Measurements from ENCODE around the gene GUK1.

Gene GUK1

GRCh38 chr1:228139931-228140723, at the start of gene GUK1:
Gene GUK1, plus strand, starts transcription at chr1:228140279. Its CDS starts 24 bp downstream, at chr1:228140303.
- peak; percentile 99 for DNase-seq (ENCODE audit: low read depth, low spot score)
- H3K27ac ChIP-seq = peak within 1 kb of the TSS; percentile 91

- no peak for DNase-seq (ENCODE audit: low read depth, low spot score)
- peak overlapping the region; percentile 89 for H3K27ac ChIP-seq
Measured at GRCh38 chr1:228090613-228091081, 49.4 kb upstream of the GUK1 start.

- H3K27ac ChIP-seq = peak overlapping the region; percentile 89
- DNase-seq (ENCODE audit: low read depth, low spot score) = no peak
Measured at GRCh38 chr1:228091084-228091483, 49.0 kb upstream of the GUK1 start.

GRCh38 chr1:228092342-228093049, 47.6 kb upstream of the GUK1 start:
- peak overlapping the region; percentile 39 for H3K27ac ChIP-seq
- no peak for DNase-seq (ENCODE audit: low read depth, low spot score)

- no peak for DNase-seq (ENCODE audit: low read depth, low spot score)
- peak overlapping the region; percentile 39 for H3K27ac ChIP-seq
Measured at GRCh38 chr1:228093050-228093906, 46.8 kb upstream of the GUK1 start.

GRCh38 chr1:228094432-228095016, 45.6 kb upstream of the GUK1 start:
- H3K27ac ChIP-seq = no peak overlapping the region

GRCh38 chr1:228095161-228095560, 44.9 kb upstream of the GUK1 start:
- H3K27ac ChIP-seq = peak overlapping the region; percentile 10
- DNase-seq (ENCODE audit: low read depth, low spot score) = no peak

More at GRCh38 chr1:228094432-228095016, 45.6 kb upstream of the GUK1 start:
- DNase-seq (ENCODE audit: low read depth, low spot score) = no peak

GRCh38 chr1:228095938-228096337, 44.1 kb upstream of the GUK1 start:
- no peak for DNase-seq (ENCODE audit: low read depth, low spot score)
- peak overlapping the region; percentile 10 for H3K27ac ChIP-seq

GRCh38 chr1:228096416-228097332, 43.4 kb upstream of the GUK1 start:
- no peak for DNase-seq (ENCODE audit: low read depth, low spot score)
- H3K27ac ChIP-seq = peak overlapping the region; percentile 10

- H3K27ac ChIP-seq = no peak overlapping the region
- no peak for DNase-seq (ENCODE audit: low read depth, low spot score)
Measured at GRCh38 chr1:228097333-228098081, 42.6 kb upstream of the GUK1 start.

GRCh38 chr1:228098323-228098931, 41.7 kb upstream of the GUK1 start:
- no peak for DNase-seq (ENCODE audit: low read depth, low spot score)
- H3K27ac ChIP-seq = no peak overlapping the region

GRCh38 chr1:228099331-228099732, 40.7 kb upstream of the GUK1 start:
- no peak overlapping the region for H3K27ac ChIP-seq

GRCh38 chr1:228100822-228101613, 39.1 kb upstream of the GUK1 start:
- peak overlapping the region; percentile 71 for H3K27ac ChIP-seq
- no peak for DNase-seq (ENCODE audit: low read depth, low spot score)

More at GRCh38 chr1:228099331-228099732, 40.7 kb upstream of the GUK1 start:
- DNase-seq (ENCODE audit: low read depth, low spot score) = no peak

GRCh38 chr1:228101614-228101993, 38.5 kb upstream of the GUK1 start:
- peak overlapping the region; percentile 71 for H3K27ac ChIP-seq

GRCh38 chr1:228101994-228102790, 37.9 kb upstream of the GUK1 start:
- DNase-seq (ENCODE audit: low read depth, low spot score) = no peak
- H3K27ac ChIP-seq = peak overlapping the region; percentile 71

More at GRCh38 chr1:228101614-228101993, 38.5 kb upstream of the GUK1 start:
- no peak for DNase-seq (ENCODE audit: low read depth, low spot score)

Measured in epithelial cell of prostate (primary cell).